Measurements from ENCODE around the gene MYO18B.

Gene MYO18B

DNA sequence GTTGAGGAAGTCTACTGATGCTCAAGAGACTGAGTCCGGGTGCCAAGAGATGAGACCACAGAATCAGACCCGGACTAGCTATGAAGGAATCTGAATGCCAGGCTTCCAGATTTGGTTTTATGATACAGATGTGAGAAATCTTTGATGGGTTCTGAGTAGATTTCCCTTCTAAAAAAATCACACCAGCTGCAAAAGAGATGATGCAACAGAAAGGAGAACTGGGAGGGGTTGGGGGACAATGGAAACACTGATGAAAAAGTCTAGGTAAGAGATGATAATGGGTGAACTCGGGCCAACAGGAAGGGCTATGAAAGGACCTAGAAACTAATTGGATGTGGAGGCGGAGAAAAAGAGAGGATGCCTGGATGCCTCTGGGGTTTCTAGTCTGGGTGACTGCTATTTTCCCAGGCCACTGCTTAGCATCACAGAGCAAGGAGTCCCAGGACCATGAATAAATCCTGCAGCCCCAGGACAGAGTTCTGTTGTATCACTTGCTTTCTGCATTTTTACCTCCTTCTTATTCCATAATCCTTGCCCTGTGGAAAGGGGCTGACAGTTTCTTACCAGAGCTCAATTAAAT is 311.8 kb downstream of the MYO18B start:
- DNase-seq (ENCODE audit: low spot score): no peak

DNA sequence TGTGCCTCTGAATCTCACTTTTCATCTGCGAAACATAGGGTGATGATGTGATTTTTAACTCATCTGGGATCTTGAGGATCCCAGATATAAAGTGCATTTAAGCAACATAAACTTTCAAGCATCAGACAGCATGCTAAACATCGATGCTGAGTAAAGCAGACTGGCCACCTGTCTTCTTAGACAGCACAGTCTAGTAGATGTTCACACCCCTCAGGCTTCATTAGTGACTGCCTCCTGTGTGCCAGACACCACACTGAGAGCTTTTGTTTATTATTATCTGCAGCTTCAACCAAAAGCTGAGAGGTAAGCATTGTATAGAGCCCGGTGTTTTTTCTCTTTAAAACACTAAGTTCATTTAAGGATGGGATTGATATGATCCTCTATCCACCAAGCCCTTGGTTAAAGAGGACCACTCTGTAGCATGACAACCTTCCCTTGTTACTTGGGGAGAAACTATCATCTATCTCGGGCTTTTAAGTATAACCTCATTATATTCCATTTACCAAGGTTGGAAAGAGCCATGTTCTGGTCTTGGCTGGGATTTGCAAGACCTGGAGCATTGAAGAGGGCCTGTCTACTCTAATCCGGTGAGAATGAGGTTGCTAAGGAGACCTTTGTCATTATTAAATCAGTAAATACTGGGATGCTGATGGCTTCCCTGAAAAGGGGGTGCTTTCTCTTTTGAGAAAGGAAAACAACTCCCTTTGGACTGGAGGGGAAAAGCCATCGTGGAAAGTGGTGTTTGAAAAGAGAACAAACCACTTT is 313.0 kb downstream of the MYO18B start:
- no peak for DNase-seq (ENCODE audit: low spot score)

DNA sequence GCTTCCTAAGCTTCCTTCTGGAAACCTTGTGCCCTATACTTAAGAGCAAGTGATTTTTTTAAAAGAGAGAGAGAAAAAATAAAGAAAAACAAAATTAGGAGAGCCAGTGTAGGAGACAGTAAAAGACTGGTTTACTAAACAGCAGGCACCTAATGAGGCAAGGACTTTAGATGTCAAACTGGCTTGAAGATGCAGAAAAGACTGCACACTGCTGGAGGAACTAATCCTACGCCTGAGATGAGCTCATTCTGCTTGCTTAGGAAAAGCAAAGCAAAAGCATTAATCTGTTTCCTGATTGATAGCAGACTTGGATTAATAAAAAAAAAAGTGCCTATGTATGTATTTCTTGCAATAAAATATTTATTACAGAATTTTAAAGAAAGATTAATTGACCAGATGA is 313.7 kb downstream of the MYO18B start:
- DNase-seq (ENCODE audit: low spot score): no peak

DNA sequence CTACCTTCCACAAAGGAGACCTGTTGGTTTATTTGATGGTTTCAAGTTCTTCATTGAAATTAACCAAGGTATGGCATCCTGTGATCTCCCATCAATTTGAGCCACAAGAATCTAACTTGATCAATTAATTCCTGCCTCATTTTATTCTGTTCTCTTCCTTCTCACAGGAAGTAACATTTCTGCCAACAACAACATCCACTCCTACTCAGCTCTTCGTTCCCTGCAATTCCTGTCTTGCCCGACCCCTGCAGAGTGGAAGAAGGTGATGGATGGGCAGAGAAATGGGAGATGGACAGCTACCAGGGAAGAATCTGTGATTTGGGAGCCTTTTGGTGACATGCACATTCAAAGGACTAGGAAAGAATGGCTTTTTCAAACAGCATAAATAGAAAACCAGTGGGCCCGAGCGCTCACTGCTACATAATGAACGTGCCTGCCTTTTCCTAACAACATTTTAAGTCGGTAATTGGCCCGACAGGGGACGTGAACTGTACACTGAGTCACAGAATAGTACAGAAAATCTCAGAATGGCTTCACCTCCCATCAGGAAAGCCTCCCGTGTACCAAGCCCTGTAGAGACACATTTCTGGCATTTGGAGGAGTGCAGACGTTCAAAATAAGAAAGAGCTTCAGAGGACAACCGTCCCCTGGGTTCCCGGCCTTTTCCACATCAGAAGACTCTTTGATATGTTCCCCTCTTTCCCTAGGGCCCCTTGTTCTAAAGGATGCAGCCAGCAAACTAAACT is 314.6 kb downstream of the MYO18B start:
- no peak for DNase-seq (ENCODE audit: low spot score)

DNA sequence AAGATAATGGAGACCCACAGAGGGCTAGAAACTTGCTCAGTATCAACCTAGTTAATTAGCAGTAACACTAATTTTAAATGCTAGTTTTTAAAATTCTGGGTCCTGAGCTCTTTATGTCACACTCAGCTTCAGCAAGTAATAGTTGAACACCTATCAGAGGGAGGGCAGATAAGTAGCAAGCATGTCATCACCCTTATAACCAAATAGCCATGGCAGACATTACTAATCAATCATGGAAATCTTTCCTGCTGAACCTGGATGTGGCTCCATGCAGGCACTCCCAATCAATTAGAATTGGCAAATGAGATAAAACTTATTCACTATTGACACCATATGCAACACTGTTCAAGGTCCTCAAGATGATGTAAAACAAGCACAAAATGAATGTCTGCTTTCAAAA is 315.7 kb downstream of the MYO18B start:
- DNase-seq (ENCODE audit: low spot score): no peak

DNA sequence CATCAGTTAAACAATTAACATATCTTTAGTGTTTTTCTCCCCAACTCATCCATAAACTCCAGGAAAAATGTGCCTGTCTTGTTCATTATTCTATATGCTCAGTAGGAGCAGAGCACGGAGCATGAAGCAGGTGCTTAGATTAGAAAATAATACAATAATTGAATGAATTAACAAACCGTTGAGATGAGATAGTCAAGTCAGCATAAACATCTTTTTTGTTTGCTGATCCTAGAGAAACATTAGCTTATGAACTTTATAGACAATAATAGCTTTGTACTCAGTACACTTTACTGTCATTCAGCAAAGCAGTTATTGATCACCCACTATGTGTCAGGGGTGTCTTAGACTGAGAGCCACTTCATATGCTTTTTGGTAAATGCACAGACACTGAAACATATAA is 322.1 kb downstream of the MYO18B start:
- DNase-seq (ENCODE audit: low spot score): no peak

DNA sequence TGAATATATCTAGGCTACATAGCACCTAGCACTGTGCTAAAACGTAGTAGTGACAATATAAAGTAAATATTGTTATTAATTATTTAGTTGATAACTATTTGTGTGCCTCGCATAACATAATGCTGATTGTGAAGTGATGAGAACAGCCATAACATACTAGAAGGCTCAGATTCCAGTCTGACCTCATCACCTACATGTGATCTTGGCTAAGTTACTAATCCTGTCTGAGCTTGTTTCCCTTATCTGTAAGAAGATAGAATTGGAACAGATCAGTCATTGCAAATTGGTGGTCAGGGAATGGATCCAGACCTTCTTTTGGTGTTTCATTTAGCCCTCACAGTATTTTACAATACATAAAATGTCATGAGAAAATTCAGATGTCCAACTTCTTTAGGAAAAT is 323.9 kb downstream of the MYO18B start:
- no peak for DNase-seq (ENCODE audit: low spot score)

DNA sequence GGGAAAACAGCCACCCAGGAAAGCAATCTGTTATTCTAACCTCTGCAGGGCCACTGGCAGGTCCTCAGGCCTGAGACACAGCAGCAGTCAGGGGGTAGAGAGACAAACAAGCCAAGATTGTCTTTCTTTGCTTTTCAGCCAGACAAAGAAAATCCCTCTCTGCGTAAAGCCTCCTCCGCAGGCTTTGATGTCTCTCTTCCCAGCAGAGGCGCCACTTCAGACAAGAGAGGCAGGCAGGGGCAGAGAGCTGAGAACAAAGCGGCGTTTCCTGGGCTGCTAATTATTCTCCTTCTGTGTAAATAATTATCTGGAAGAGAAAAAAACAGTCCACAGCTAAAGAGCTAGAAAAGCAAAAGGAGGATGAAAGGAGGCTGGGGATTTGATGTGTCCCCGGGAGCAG is 324.5 kb downstream of the MYO18B start:
- DNase-seq (ENCODE audit: low spot score): no peak

DNA sequence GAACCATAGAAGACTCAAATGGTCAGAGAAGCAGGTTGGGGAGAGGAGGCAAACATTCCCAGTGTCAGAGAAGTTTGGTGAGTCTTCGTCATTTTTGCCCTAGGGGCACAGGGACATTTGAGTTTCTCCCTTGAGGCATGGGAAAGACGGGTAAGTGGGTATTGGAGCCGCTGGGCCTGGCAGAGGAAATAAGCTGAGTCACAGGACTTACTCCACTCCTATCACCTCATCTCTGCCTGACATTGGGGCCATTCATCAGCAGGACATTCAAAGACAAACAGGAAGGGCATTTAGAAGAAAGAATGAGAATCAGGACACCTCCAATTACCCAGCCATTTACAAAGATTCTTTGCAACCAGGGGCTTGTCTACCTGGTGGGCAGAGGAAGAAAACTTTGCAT is 326.6 kb downstream of the MYO18B start:
- DNase-seq (ENCODE audit: low spot score): no peak

DNA sequence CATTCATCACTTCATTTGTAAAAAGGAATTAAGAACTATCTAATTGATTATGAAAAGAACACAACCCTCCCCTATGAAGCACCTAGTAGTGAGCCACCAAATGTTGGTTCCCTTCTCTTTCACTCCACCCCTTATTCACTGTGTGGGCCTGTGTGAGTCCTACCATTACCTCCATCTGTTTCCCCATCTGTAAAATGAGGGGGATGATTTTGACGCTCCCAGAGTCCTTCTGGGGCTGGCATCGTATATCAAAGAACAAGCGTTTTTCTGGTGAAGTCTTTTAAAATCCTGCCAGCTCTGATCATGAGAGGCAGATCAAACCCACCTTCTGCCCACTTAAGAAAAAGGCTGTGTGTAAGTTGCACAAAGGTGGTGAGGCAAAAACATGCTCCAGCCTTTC is 330.6 kb downstream of the MYO18B start:
- DNase-seq (ENCODE audit: low spot score): no peak

DNA sequence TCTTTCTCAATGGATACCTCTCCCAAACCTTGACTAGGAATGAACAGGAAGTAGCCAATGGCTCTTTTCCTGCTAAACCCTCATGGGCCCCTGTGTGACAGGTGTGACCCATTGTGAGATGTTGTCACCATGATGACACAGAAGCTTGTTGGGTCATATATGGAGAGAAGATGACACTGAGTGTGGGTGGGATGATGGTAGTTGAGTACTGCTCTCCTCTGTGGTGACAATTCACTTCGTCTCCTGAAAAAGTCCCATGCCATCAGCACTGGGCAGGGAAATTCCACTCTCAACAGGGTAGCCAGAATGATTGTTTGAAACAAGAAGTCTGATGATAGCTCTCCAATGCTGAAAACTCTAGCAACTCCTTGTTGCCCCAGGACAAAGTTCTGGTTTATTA is 333.3 kb downstream of the MYO18B start:
- no peak for DNase-seq (ENCODE audit: low spot score)

DNA sequence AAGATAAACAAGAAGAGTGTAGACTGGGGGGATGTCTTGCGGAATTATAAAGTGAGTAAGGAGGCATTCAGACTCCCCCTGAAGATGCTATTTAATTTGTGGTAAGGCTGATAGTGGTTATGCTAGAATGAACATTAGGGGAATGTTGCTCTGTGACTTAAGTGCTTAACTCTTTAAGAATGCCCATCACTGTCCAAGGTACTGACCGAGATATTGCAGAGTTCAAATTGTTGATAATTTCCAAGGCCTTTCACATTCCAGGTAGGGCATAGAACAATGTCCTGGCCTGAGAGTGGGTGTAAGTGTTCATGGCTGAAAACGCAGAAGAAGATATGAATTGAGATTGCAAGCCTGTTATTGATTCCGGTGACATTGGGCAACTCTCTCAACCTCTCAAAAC is 337.0 kb downstream of the MYO18B start:
- no peak for DNase-seq (ENCODE audit: low spot score)
